Neutrophil (primary cell): ENCODE data around the gene S1PR2.

Experiments
- H3K27ac ChIP-seq: fragments of 200-600 bp; sonication (generic); 2 replicates; pipeline ENCODE4 v1.5.1; 2016; ENCODE audit warnings: mild to moderate bottlenecking, moderate library complexity
- H3K27me3 ChIP-seq: fragments of 200-600 bp; sonication (generic); 2 replicates; pipeline ENCODE4 v1.6.0; 2016; ENCODE audit warnings: mild to moderate bottlenecking
- H3K36me3 ChIP-seq: fragments of 200-600 bp; sonication (generic); 2 replicates; pipeline ENCODE4 v1.5.1; 2017
- H3K4me1 ChIP-seq, 2 experiments: fragments of 200-600 bp in 1 of 2; sonication (generic) in 1 of 2; 1 replicate in 1 of 2; 2 replicates in 1 of 2; pipeline versions ENCODE4 v1.5.1 to v1.6.1; 2013 to 2016; ENCODE audit warnings: low read depth in 1 of 2, low read length in 1 of 2, mild to moderate bottlenecking in 1 of 2, moderate library complexity in 1 of 2; ENCODE audit not compliant: control insufficient read depth in 1 of 2, insufficient read depth in 1 of 2
- H3K4me3 ChIP-seq, 2 experiments: fragments of 200-600 bp in 1 of 2; sonication (generic) in 1 of 2; 1 replicate in 1 of 2; 2 replicates in 1 of 2; pipeline ENCODE4 v1.5.1; 2013 to 2016; ENCODE audit warnings: low read depth in 1 of 2, low read length in 1 of 2, mild to moderate bottlenecking in 1 of 2, moderate library complexity in 1 of 2
- H3K9me3 ChIP-seq: fragments of 200-600 bp; sonication (generic); 2 replicates; pipeline ENCODE4 v1.5.1; 2016
- TF ChIP-seq, protein P1 (sequence below): fragments of 200-600 bp; sonication (generic); IDR thresholded peaks from 2 replicates; pipeline ENCODE4 v1.5.1; 2016; ENCODE audit warnings: antibody characterized with exemption

The S1PR2 gene

DNA sequence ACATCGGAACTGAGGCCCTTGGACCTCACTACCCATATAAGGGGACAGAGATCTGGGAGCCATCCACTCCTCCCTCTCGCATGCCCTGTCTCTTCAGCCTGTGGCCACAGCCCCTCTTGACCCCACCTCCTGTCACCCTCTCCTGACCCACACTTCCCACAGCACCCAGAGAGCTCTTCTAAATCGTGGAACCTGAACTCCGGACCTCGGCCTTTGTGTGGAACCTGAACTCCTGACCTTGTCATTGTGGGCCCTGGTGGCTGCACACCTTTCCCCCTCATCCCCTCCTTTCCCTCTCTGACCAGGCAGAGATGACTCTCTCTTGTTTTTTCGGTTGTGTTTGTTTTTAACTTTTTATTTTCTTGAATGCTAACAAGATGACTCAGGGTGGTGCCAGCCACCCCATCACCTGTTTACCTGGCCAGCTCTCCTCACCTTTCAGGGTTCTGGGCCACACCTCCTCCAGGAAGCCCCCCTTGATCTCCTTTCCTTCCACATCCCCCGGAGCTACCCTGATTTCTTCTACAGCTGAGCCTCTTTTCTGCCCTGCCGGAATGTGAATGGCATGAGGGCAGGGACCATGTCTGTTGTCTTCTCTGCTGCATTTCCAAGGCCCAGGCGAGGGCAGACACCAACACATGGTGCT lies 26.0 kb upstream of the S1PR2 start:
- Histone ChIP-seq H3K4me3 (no peak overlapping the region), H3K36me3 (peaks cover 10% of the 10 kb centered on the region), H3K9me3 (no peaks in the 10 kb centered on the region), H3K27ac (no peak overlapping the region), H3K4me1 (peaks cover 9 to 14% of the 10 kb centered on the region in 2 experiments), H3K27me3 (no peaks in the 10 kb centered on the region)
- TF ChIP-seq, protein P1, sequence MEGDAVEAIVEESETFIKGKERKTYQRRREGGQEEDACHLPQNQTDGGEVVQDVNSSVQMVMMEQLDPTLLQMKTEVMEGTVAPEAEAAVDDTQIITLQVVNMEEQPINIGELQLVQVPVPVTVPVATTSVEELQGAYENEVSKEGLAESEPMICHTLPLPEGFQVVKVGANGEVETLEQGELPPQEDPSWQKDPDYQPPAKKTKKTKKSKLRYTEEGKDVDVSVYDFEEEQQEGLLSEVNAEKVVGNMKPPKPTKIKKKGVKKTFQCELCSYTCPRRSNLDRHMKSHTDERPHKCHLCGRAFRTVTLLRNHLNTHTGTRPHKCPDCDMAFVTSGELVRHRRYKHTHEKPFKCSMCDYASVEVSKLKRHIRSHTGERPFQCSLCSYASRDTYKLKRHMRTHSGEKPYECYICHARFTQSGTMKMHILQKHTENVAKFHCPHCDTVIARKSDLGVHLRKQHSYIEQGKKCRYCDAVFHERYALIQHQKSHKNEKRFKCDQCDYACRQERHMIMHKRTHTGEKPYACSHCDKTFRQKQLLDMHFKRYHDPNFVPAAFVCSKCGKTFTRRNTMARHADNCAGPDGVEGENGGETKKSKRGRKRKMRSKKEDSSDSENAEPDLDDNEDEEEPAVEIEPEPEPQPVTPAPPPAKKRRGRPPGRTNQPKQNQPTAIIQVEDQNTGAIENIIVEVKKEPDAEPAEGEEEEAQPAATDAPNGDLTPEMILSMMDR = no peak

DNA sequence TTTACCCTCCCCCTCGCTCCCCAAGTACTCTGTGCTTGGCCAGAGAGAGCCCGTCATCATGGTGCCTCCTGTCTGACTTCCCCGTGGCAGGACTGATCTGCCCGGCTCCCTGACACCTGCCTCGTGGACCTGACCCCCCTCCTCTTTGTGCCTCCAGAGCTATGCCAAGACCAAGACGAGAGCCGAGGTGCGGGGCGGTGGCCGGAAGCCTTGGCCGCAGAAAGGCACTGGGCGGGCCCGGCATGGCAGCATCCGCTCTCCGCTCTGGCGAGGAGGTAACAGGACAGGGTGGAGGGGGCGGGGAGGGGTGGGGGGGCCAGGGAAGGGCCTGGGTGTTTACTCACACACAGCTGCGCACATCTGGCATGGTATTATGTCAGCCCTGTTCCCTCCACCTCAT lies 25.4 kb upstream of the S1PR2 start:
- TF ChIP-seq, protein P1 = no peak
- H3K4me3 ChIP-seq = no peak overlapping the region
- peaks cover 10% of the 10 kb centered on the region for H3K36me3 ChIP-seq

DNA sequence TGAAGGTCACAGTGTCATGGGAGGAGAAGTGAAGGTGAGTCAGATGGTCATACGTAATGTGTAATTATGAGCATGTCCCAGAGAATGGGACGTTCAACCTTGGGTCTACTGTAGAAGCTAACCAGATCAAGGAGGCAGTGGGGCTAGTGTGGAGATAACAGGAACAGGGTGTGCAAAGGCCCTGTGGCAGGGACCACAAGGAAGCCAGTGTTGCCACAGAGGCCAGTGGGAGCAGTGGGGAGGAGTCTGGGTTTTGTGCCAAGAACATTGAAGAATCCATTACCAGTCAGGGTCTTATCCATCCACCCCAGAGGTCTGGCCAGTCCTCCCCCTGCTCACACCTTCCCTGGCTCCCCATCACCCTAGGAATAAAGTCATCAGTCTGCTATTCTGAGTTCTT lies 24.2 kb upstream of the S1PR2 start:
- peaks cover 10% of the 10 kb centered on the region for H3K36me3 ChIP-seq
- TF ChIP-seq, protein P1 = no peak

More for the DNA sequence above, 25.4 kb upstream of the S1PR2 start:
- Histone ChIP-seq H3K9me3 (no peaks in the 10 kb centered on the region), H3K27me3 (no peaks in the 10 kb centered on the region), H3K27ac (no peak overlapping the region), H3K4me1 (peaks cover 9 to 14% of the 10 kb centered on the region in 2 experiments)

DNA sequence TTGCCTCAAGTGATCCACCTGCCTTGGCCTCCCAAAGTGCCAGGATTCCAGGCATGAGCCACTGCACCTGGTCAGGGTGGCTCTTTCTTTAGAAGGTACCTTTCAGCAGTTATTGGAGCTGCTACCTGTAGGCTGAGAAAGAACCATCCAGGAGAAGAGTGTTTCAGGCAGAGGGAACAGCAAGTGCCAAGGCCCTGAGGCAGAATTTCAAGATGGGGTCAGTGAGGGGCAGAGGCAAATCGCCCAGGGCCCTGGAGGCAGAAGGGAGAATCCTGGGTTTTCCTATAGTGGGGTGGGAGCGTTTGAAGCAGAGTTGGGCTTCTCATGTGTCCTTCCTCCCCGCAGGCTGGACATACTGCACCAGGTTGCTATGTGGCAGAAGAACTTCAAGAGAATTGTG lies 23.1 kb upstream of the S1PR2 start:
- Histone ChIP-seq H3K9me3 (no peaks in the 10 kb centered on the region), H3K27me3 (no peaks in the 10 kb centered on the region), H3K4me1 (peaks cover 10 to 13% of the 10 kb centered on the region in 2 experiments), H3K27ac (no peak overlapping the region), H3K4me3 (no peak overlapping the region), H3K36me3 (peaks cover 10% of the 10 kb centered on the region)
- TF ChIP-seq, protein P1 = no peak

More for the DNA sequence above, 24.2 kb upstream of the S1PR2 start:
- Histone ChIP-seq H3K4me1 (peaks cover 13 to 14% of the 10 kb centered on the region in 2 experiments), H3K27ac (no peak overlapping the region), H3K27me3 (no peaks in the 10 kb centered on the region), H3K4me3 (no peak overlapping the region), H3K9me3 (no peaks in the 10 kb centered on the region)

DNA sequence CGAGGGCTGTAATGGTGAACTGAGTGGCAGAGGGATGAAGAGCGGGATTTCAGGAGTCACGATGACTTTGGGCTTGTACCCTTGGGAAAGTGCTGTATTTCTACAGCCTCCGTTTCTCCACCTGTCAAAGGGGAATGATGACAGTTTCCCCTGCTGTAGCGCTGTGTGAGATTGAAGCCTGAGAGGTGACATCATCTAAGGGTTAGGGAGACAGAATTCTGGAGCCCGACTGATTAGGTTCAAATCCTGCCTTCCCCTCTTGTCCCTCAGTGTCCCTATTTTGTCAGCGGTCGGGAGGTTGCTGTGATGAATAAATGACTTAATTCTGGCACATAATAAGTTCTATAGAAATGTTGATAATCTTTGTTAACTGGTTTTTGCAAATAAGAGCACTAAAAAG lies 21.6 kb upstream of the S1PR2 start:
- Histone ChIP-seq H3K27ac (peak overlapping the region; percentile 76), H3K9me3 (no peaks in the 10 kb centered on the region), H3K4me3 (peak overlapping the region; percentile 94 to 97), H3K4me1 (peaks cover 10 to 13% of the 10 kb centered on the region in 2 experiments), H3K27me3 (no peaks in the 10 kb centered on the region), H3K36me3 (peaks cover 10% of the 10 kb centered on the region)
- TF ChIP-seq, protein P1 = no peak
